ENCODE data around the gene NXNL1.
"Not testable (repeated sequence)": the region's sequence is repeated elsewhere in the genome, so short reads cannot be mapped to it uniquely, and the experiment has no call there.

NXNL1 gene, protein sequence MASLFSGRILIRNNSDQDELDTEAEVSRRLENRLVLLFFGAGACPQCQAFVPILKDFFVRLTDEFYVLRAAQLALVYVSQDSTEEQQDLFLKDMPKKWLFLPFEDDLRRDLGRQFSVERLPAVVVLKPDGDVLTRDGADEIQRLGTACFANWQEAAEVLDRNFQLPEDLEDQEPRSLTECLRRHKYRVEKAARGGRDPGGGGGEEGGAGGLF

DNA sequence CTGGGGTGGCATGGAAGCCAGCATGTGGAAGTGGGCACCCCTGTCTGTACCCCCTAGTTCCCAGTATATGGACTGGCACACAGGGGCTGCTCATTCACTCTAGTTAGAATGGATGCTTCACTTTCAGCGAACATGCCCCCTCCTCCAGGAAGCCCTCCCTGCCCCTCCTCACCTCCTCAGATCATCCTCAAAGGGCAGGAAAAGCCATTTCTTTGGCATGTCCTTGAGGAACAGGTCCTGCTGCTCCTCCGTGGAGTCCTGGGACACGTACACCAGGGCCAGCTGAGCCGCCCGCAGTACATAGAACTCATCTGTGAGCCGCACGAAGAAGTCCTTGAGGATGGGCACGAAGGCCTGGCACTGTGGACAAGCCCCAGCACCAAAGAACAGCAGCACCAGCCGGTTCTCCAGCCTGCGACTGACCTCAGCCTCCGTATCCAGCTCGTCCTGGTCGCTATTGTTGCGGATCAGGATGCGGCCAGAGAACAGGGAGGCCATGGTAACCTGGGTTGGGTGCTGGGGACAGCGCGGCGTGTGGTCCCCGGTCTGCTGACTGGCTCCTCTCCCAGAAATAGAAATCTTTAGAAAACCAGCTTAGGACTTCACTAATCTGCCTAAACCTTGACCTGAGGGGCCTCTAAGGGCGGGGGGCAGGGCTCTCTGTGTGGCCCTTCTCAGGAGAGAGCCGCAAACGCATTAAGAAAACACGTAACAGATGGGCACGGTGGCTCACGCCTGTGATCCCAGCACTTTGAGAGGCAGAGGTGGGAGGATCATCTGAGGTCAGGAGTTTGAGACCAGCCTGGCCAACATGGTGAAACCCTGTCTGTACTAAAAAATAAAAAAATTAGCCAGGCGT lies at the start of gene NXNL1:
Gene NXNL1, minus strand, starts transcription at position 555 of the 859 bp plus-strand sequence. Its CDS starts 57 bp downstream, at position 498.
- no peak for DNase-seq (ENCODE audit: low spot score)

DNA sequence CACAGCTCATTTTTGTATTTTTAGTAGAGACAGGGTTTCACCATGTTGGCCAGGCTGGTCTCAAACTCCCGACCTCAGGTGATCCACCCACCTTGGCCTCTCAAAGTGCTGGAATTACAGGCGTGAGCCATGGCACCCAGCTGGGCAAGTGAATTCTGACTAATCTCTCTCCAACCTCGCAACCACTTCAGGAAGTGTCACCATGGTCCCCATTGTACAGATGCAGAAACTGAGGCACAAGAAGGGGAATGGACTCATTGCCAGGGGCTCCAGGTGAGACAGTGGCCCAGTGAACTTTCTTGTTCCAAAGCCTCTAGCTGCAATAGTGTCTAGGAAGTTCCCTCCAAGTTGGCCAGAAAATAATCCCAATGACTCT lies 47.8 kb upstream of the NXNL1 start:
- DNase-seq (ENCODE audit: low spot score) = not testable (repeated sequence)

DNA sequence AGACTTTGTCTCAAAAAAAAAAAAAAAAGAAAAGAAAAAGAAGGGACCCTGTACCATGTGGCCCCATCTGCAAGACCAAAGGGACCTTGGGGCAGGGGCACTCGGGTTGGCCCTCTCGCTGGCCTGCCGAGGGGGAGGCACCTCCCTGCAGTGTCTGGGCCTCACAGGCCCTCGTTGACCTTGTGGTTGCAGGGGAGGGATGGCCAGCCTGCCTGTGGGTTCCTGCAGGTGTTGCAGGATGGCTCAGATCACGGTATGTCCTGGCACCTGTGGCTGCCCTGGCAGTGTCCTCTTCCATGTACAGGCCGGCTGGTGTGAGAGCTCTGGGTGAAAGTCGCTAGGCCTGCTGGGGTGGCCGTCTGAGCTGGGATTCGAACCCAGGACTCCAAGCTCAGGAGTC lies 46.0 kb upstream of the NXNL1 start:
- DNase-seq (ENCODE audit: low spot score) = no peak

DNA sequence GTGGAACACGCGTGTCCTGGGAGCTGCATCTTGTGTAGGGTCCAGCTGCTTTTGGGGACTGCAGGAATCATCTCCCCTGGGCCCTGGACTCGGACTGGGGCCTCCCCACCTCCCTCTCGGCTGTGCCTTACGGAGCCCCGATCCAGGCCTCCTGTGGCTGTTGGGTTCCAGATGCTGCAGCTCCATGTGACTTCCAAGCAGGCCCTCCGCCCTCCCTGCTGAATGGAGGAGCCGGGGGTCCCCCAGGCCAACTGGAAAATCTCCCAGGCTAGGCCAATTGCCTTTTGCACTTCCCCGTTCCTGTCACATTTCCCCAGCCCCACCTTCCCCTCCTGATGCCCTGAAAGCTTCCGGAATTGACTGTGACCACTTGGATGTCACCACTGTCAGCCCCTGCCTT lies 44.5 kb upstream of the NXNL1 start:
- no peak for DNase-seq (ENCODE audit: low spot score)

DNA sequence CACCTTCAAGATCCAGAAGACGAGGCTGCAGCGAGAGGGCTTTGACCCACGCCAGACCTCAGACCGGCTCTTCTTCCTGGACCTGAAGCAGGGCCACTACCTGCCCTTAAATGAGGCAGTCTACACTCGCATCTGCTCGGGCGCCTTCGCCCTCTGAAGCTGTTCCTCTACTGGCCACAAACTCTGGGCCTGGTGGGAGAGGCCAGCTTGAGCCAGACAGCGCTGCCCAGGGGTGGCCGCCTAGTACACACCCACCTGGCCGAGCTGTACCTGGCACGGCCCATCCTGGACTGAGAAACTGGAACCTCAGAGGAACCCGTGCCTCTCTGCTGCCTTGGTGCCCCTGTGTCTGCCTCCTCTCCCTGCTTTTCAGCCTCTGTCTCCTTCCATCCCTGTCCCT lies 43.7 kb upstream of the NXNL1 start:
- DNase-seq (ENCODE audit: low spot score) = no peak

DNA sequence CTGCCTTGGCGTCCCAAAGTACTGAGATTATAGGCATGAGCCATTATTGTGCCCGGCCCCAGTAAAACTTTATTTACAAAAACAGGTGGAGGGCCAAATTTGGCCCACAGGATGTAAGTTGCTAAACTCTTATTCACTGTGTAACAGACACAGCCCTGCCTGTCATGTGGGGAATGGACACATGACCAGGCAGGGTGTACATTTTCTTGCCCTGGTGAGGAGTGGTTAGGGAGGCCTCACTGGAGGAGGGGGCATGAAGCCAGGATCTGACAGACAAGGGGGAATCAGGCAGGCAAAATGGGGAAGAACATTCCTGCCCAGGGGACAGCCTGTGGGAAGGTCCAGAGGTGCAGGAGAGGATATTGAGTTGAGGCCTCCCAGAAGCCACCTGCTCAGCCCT lies 43.3 kb upstream of the NXNL1 start:
- no peak for DNase-seq (ENCODE audit: low spot score)

DNA sequence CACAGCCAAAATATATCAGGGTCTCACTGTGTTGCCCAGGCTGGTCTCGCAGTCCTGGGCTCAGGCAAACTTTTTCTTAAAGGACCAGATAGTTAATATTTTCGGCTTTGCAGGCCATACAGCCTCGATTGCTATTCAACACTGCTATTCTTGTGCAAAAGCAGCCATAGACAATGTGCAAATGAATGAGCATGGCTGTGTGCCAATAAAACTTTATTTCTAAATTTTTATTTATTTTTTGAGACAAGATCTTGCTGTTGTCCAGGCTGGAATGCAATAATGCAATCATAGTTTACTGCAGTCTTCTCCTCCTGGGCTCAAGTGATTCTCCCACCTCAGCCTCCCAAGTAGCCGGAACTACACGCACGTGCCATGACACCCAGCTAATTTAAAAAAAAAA lies 42.5 kb upstream of the NXNL1 start:
- DNase-seq (ENCODE audit: low spot score) = no peak

DNA sequence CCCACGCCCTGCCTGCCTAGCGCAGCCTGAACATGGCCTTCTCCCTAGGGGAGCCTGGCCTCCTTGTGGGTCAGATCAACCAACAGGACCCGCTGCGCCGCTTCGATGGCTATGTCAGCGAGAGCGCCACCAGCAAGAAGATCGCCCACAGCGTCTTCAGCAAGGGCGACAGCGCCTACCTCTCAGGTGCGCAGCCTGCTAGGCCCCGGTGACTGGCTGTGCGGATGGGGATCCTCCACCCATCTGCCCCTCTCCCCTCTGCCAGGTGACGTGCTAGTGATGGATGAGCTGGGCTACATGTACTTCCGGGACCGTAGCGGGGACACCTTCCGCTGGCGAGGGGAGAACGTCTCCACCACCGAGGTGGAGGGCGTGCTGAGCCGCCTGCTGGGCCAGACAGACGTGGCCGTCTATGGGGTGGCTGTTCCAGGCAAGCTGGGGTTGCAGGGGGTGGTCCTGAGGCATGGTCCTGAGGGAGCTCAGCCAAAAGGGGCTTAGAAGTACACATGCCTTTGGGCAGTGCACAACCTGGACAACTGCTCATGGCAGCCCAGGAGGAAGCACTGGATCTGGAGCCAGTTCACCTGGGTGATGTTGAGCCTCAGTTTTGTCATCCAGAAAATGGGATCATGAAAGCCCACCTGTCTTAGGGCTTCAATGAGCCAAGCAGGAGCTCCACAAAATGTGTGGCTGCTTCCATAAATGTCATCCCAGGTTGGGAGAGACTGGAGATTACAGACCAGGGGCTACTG lies 39.9 kb upstream of the NXNL1 start:
- DNase-seq (ENCODE audit: low spot score) = no peak

DNA sequence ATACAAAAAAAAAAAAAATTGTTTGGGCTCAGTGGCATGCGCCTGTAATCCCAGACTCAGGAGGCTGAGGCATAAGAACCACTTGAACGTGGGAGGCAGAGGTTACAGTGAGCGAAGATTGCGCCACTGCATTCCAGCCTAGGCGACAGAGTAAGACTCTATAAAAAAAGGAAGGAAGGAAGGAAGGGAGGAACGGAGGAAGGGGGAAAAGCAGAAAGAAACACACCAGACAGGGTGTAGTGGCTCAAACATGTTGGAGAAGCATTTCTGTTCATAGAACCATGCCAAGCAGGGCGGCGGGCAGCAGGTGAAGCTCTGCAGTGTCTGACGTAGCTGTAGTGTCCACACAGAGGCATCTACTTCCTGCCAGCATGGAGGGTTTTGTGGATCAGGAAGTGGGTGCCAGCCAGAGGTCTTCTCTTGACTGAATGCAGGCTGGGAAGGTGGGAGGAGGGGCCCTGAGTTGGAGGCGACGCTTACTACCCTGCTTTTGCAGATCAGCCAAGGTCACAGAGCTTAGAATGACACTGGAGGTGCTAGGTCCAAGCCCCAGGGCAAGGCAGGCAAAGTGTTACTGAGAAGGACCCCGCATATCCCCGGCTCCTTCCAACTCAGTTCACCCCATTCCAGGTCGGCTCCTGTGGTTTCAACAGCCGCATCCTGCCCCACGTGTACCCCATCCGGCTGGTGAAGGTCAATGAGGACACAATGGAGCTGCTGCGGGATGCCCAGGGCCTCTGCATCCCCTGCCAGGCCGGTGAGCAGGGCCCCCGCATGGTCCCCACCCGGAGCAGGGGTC lies 39.1 kb upstream of the NXNL1 start:
- no peak for DNase-seq (ENCODE audit: low spot score)

DNA sequence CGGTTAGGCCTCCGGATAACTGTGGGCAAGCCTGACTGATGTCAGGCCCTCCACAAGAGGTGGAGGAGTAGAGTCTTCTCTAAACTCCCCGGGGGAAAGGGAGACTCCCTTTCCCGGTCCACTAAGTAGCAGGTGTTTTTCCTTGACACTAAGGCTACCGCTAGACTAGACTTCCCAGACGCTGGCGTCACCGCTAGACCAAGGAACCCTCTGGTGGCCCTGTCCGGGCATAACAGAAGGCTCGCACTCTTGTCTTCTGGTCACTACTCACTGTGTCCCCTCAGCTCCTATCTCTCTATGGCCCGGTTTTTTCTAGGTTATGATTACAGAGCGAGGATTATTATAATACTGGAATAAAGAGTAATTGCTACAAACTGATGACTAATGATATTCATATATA lies 38.3 kb upstream of the NXNL1 start:
- not testable (repeated sequence) for DNase-seq (ENCODE audit: low spot score)

DNA sequence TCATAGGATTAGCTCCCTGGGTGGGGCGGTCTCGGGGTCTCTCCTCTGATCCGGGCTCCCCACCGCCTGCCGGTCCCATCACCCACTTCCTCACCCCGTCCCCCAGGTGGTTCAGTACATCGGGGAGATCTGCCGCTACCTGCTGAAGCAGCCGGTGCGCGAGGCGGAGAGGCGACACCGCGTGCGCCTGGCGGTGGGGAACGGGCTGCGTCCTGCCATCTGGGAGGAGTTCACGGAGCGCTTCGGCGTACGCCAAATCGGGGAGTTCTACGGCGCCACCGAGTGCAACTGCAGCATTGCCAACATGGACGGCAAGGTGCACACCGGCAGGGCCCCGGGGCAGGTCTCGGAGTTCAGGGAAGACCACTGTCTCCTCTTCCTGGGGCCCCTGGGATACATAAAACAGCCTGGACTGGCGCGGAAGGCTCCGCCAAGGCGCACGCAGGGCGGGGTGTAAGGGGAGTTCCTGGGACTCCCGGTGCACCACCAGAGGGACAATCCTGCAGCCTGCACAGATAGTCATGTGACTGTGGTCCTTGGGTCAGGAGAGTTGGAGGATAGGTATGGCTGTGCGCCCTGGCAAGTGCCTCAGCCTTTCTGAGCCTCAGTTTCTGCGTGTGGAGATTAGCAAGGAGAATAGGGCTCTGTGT lies 36.5 kb upstream of the NXNL1 start:
- no peak for DNase-seq (ENCODE audit: low spot score)

DNA sequence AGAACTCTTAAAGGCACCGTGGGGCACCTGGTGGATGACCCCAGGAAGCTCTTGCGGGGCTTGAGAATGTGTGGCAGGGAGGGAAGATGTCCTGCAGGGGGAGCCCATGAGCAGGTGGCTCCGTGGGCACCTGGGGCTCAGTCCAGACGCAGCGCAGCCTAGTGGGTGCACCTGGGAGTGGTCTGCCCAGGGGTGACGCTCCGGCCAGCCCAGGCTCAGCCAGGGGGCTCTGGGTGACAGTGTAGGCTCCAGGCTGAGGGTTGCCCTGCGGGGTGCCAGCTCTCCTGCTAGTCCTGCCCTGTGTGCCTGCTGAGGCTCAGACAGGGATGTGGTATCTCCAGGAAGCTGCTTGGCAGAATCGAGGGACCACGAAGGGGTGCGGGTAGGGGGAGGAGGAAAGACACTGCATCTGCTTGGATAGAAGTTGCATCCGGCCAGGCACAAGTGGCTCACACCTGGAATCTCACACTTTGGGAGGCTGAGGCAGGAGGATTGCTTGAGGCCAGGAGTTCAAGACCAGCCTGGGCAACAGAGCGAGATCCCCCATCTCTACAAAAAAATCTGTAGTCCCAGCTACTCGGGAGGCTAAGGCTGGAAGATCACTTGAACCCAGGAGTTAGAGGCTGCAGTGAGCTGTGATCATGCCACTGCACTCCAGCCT lies 35.7 kb upstream of the NXNL1 start:
- peak; percentile 78 for DNase-seq (ENCODE audit: low spot score)

DNA sequence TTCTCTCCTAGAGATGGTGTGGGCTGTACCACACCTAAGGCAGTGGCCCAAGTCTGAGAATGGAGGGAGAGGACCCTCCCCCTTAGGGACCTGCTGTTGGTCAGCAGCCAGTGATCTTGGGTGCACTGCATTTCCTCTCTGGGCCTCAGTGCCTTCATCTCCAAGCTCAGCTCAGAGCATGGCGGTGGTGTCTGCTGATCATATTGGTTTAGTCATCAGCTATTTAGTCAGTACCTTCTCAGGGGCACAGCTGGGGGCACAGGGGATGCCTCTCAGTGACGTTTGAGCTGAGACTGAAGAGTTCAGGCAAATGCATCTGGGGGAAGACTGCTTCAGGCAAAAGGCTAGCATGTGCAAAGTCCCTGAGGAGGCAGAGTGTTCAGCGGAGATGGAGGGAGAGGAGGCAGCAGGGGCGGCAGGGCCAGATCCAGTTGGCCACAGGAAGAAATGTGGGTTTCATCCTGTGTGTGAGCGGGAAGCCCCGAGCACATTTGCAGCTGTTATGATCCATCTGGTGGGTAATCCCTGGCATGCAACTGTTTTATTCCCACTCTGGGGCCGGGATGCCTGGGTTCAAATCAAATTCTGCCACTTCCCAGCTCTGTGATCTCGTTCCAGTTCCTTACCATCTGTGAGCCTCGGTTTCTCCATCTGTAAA lies 35.0 kb upstream of the NXNL1 start:
- no peak for DNase-seq (ENCODE audit: low spot score)

DNA sequence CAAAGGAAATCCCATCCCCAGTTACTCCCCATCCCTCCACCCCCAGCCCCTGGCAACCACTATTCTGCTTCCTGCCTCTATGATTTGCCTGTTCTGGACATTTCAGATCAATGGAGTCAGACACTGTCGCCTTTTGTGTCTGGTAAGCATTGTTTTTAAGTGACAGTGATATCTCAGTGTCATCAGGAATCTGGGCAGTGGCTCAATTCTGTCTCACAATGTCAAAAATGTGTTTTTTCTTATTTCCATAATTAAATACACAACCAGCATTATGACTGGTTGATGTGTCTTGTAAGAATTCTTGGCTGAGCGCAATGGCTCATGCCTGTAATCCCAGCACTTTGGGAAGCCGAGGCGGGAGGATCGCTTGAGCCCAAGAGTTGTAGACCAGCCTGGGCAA lies 30.6 kb upstream of the NXNL1 start:
- no peak for DNase-seq (ENCODE audit: low spot score)

DNA sequence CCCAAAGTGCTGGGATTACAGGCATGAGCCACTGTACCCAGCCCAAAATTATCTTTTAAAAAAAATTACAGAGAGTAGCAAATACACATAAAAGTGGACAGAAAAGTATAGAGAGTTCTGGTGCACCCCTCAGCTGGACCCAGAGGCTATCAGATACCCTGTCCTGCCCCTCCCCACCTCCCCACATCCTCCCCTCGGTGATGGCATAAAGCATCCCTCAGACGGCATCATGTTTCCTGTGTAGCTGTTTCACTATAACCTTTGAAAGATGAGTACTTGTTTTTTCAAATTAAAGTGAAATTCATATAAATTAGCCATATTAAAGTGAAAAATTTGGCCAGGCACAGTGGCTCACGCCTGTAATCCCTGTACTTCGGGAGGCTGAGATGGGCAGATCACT lies 29.7 kb upstream of the NXNL1 start:
- no peak for DNase-seq (ENCODE audit: low spot score)

DNA sequence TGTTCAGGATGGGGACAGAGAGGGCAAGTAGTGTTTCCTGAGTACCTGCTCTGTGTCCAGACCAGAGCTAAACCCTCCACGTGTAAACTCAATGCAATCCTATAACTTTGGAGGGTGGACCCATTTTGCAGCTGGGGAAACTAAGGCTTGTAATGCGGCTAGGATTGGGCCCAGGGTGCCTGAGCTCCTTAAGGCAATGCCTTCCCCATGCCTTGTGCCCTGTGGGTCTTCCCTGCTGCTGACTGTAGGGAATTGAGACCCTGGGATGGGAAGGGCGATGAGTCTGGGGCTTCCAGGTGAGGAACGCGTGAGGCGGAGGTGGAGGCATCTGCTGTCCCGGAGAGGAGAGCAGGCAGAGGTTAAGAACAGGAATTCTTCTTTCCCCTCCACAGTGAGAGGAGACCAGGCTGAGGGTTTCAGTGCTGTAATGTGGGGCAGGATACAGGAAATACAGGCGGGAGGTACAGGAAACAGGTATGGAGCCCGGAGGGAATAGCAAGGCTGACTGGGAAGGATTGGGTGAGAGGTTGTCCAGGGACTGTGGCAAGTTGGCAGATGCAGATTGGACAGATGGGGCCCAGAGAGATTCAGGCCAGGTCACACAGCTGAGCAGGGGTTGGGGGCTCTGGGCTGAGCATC lies 28.8 kb upstream of the NXNL1 start:
- no peak for DNase-seq (ENCODE audit: low spot score)

DNA sequence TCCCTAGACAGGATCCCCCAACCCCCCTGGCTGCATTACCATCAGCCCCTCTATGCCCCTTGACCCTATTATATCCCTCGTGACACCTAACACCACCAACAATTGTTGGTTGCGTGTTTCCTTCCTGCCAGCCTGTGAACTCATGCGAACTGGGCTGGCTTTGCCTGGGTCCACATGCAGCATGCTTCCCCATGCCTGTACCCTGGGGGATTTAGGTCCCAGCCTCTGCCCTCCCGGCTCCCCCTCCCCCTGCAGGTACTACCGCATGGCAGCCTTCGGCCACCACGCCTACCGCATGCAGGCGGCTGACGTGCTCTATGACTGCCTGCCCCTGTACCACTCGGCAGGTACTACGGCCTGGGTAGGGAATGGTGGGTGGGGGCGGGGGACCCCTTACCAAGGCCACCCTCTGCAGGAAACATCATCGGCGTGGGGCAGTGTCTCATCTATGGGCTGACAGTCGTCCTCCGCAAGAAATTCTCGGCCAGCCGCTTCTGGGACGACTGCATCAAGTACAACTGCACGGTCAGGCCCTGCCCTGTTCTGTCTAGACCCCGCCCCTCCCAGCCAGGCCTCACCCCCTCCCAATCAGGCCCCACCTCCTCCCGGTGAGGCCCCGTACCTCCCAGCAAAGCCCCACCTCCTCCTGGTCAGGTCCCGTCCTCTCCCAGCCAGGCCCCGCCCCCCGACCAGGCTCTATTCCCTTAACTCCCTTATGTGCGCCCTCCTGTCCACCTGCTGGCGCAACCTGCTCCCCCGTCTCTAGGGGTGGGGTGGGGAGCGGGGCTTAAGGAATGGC lies 28.1 kb upstream of the NXNL1 start:
- no peak for DNase-seq (ENCODE audit: low spot score)

DNA sequence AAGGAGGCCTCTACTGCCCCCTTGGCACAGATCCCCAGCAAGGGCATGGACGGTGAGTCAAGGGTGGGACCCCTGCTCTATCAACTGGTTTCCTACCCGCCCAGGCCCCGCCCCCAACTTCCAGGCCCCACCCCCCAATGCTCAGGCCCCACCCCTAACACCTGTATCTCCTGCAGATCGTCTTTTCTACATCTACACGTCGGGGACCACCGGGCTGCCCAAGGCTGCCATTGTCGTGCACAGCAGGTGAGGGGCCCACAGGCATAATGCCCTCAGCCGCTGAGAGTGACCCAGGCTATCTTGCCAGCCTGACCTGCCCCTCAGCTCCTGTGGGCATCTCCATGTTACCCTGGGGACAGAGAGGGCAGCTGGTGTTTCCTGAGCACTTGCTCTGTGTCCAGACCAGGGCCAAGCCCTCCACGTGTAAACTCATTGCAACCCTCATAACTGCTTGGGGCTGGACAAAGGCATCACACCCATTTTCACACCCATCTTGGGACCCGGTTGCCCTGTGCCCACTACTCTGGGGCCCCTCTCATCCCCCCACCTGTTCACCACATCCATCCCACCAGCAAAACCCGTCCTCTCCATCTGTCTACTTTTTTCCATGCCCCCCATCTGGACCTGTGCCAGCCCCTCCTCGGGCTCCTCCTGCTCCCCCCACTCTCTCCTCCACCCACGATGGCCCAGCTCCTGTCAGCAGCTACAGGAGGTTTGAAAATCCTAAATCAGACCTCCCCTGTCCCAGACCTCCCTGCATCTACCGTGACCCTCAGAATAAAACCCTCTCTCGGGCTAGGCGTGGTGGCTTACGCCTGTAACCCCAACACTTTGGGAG lies 26.8 kb upstream of the NXNL1 start:
- DNase-seq (ENCODE audit: low spot score) = no peak
